ENCODE results near the gene NTM.

NTM gene

DNA sequence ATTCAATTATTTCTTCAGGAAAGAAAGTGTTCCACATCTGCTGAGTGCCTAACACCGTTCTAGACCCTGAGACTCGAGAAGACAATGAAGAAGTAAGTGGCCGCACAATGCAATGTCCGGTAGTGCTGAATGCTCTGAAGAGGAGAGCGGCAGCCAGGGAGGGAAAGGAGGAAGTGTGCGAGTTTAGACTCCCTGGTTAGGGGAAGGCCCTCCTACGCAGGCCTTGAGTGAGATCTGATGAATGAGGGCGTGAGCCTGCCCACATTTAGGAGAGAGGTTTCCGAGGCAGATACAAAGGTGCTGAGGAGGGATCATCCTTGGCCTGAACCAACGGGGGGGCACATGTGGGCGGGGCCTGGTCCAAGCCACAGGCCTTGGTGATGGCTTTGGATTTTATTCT lies 558.6 kb downstream of the NTM start:
- H3K4me3 ChIP-seq (ENCODE audit: low read length), result no peak overlapping the region
- TF ChIP-seq ZNF274 (IDR thresholded peaks at IDR 0.05; ENCODE audit: low read depth, low read length), result no peak

- TF ChIP-seq ZNF274 (IDR thresholded peaks at IDR 0.05; ENCODE audit: low read depth, low read length), result no peak
- H3K4me3 ChIP-seq (ENCODE audit: low read length), result no peak overlapping the region
Observed at GRCh38 chr11:131932584-131933325, 562.3 kb downstream of the NTM start.

DNA sequence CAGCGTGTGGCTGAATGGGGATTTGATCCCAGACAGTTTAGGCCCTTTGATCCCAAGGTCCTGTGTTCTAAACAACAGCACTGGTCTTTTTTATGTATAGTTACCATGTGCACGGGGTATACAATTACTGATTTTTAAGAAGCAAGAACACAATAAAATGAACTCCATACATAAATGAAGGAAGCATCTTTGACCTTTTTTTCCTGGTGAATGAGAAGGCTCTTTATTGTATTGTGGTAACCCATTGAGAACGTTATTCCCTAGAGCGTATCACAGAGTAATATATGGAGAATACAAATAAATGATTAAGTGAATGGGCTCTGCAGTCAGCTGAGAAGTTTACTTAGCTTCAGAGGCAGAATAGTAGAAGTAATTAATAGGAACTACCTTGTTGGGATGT lies 563.6 kb downstream of the NTM start:
- no peak for TF ChIP-seq ZNF274 (IDR thresholded peaks at IDR 0.05; ENCODE audit: low read depth, low read length)
- no peak overlapping the region for H3K4me3 ChIP-seq (ENCODE audit: low read length)

DNA sequence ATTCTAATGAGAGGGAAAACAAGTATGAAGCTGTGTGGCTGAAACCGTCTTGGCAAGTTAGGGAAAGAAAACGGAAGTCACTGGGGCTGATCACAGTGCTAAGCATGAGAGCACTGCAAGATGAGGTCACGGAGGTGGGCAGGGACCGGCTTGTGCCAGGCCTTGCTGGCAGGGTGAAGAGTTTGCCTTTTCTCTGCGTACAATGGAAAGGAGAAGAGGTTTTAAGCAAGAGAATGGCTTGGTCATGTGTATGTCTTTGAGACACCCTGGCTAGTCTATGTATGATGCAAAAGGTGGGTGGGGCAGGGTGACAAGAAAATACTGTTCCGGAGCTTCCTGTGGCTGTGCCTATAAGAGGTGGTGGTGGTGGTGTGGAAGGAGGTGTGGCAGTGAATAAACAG lies 567.9 kb downstream of the NTM start:
- no peak for TF ChIP-seq ZNF274 (IDR thresholded peaks at IDR 0.05; ENCODE audit: low read depth, low read length)
- no peak overlapping the region for H3K4me3 ChIP-seq (ENCODE audit: low read length)

DNA sequence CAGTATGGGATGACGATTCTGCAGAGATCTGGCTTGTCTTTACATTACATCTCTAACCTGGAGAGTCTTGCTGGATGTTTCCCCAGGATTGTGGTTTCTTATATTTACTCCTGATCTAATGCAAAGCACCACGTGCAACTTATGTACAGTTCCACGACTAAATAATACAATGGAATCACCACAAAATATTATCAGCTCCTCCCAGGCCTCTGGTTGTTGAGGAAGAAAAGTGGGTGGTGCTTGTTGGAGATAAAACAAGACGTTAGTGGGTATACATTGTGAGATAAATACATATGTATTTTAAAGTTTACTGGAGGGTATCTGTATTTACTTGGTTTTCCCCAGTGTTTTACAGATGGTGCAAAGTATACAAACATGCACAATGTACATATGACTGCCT lies 569.7 kb downstream of the NTM start:
- TF ChIP-seq ZNF274 (IDR thresholded peaks at IDR 0.05; ENCODE audit: low read depth, low read length), result no peak
- no peak overlapping the region for H3K4me3 ChIP-seq (ENCODE audit: low read length)

- no peak overlapping the region for H3K4me3 ChIP-seq (ENCODE audit: low read length)
- no peak for TF ChIP-seq ZNF274 (IDR thresholded peaks at IDR 0.05; ENCODE audit: low read depth, low read length)
Observed at GRCh38 chr11:131942878-131943277, 572.5 kb downstream of the NTM start.

DNA sequence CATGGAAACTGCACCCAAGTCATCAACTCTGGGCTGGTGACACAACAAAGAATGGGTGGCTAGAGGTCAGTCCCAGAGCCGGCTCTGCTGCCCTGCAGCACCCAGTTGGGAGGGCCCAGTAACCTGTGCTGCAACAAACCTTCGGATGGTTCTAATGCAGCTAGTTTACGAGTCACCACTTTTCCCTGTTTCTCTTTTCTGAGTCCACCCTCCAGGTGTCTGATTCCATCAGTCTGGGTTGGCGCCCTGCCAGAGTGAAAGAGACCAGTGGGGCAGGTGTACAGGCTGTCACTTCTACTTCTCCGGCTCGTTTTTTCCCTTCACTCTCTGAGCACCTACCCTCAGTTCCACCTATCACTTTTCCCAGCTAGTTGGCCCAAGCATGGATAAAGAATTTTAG lies 572.9 kb downstream of the NTM start:
- no peak overlapping the region for H3K4me3 ChIP-seq (ENCODE audit: low read length)
- TF ChIP-seq ZNF274 (IDR thresholded peaks at IDR 0.05; ENCODE audit: low read depth, low read length), result no peak

GRCh38 chr11:131944736-131945135 lies 574.3 kb downstream of the NTM start:
- TF ChIP-seq ZNF274 (IDR thresholded peaks at IDR 0.05; ENCODE audit: low read depth, low read length), result no peak
- H3K4me3 ChIP-seq (ENCODE audit: low read length), result no peak overlapping the region

- H3K4me3 ChIP-seq (ENCODE audit: low read length), result no peak overlapping the region
- TF ChIP-seq ZNF274 (IDR thresholded peaks at IDR 0.05; ENCODE audit: low read depth, low read length), result no peak
Observed at GRCh38 chr11:131945706-131946105, 575.3 kb downstream of the NTM start.

DNA sequence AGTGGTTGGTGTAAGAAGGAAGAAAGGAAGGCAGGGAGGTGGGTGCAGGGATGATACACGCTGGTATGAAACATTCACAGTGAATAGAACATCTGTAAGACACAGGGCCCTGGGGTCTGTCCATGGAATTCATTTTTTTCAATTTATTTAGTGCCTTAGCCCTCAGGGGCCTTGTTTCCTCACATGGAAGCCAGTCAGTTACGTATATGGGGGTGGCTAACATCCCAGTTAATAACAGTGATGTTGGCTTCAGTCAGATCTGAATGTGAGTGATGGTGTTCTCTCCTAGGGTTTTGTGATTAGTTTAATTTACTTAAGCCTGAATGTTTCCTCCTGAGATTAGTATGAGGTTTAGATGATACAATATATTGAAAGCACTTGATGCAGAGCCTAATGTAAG lies 577.1 kb downstream of the NTM start:
- no peak for TF ChIP-seq ZNF274 (IDR thresholded peaks at IDR 0.05; ENCODE audit: low read depth, low read length)
- H3K4me3 ChIP-seq (ENCODE audit: low read length), result no peak overlapping the region

GRCh38 chr11:131951121-131951520 lies 580.7 kb downstream of the NTM start:
- no peak overlapping the region for H3K4me3 ChIP-seq (ENCODE audit: low read length)
- TF ChIP-seq ZNF274 (IDR thresholded peaks at IDR 0.05; ENCODE audit: low read depth, low read length), result no peak

- no peak for TF ChIP-seq ZNF274 (IDR thresholded peaks at IDR 0.05; ENCODE audit: low read depth, low read length)
- H3K4me3 ChIP-seq (ENCODE audit: low read length), result no peak overlapping the region
Observed at GRCh38 chr11:131954146-131954545, 583.7 kb downstream of the NTM start.

DNA sequence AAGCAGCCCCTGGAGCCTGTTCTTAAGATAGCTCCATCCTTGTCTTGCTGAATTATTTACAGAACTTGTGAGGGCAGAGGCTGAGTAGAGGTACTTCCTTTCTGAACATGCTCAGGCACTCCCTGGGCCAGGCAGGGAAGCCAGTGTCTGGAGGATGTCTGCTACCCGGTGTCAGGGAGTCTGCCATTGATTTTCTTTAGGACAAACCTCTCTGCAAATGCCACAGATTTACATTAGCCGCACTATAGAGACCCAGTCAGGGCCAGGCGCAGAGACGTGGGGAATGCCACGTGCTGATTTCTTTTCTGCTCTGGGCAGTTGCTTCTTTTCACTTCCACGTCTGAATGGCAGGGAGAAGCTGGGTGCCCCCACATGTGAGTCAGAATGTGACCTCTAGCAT lies 585.5 kb downstream of the NTM start:
- H3K4me3 ChIP-seq (ENCODE audit: low read length), result no peak overlapping the region
- TF ChIP-seq ZNF274 (IDR thresholded peaks at IDR 0.05; ENCODE audit: low read depth, low read length), result no peak

DNA sequence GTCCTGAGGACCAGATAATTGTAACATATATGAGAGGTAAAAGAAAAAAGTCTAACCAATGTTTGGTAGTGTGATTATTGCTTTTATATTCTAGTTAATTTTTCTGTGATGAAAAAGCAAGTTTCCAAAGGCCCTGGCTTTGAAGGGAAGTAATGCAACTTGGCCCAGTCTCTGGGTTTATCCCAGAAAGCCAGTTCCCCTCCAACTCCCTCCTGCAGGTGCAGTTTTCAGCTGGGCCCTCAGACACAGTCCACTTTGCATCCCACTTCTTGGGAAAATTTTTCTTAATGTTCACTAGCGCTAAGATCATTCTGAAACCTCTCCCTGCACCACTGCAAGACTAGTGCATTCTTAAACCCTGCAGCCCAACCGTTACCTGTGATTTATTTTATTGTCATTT lies 586.8 kb downstream of the NTM start:
- no peak overlapping the region for H3K4me3 ChIP-seq (ENCODE audit: low read length)
- TF ChIP-seq ZNF274 (IDR thresholded peaks at IDR 0.05; ENCODE audit: low read depth, low read length), result no peak

DNA sequence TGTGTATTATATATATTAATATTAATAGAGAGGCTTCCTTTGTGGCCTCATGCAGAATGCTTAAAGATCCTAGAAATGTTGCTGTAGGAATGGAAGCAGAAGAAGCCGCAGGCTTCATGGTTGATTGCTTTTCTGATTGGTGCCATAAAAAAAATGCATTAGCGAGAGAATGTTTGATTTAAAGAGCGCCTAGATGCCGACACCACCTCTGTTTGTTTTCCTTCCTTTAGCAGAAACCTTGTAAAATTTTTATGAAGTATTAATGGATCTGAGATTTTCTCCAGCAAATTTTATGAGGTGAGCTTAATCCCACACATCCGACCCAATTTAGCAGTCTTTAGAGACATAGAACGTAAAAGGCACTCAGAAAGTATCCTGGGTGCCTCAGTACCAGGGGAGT lies 587.5 kb downstream of the NTM start:
- no peak for TF ChIP-seq ZNF274 (IDR thresholded peaks at IDR 0.05; ENCODE audit: low read depth, low read length)
- H3K4me3 ChIP-seq (ENCODE audit: low read length), result no peak overlapping the region

DNA sequence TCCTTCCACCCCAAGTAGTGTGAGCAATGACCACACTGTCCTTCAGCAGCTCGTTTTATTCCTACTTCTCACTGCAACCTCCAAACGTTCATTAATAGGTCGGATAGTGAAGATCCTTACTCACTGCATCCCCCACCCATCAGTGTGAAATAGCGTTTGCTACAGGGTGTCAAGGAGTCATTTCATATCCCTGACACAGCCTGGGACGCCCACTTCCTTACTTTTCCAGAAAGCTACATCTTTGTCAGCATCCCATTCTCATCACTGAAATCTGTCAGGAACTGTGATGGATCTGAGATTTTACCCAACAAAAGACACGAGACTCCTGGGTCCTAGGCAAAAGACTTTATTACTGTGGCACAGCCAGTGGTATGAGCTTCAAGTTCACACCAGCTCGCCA lies 592.4 kb downstream of the NTM start:
- no peak for TF ChIP-seq ZNF274 (IDR thresholded peaks at IDR 0.05; ENCODE audit: low read depth, low read length)
- H3K4me3 ChIP-seq (ENCODE audit: low read length), result no peak overlapping the region
